Sigmoid colon (tissue), 7 donors: ENCODE results near the gene KCTD16. TPM values are rescaled to one million over a fixed set of nuclear protein-coding genes. Genes with fewer than 3 reads are reported as not detected.

ENCODE experiments used
- DNase-seq: peaks from one replicate; pipeline ENCODE4 v3.0.0-alpha.2; 2019
- H3K27ac ChIP-seq, 4 donors: fragments of 200-600 bp; sonication (generic); one replicate each; pipeline ENCODE4 v1.5.1; 2016 to 2019; ENCODE audit warnings: mild to moderate bottlenecking in 1 of 4
- H3K27me3 ChIP-seq, 3 donors: fragments of 200-600 bp; sonication (generic); one replicate each; pipeline ENCODE4 v1.5.1; 2019; ENCODE audit warnings: mild to moderate bottlenecking in 1 of 3
- H3K36me3 ChIP-seq, 4 donors: fragments of 200-600 bp; sonication (generic); one replicate each; pipeline ENCODE4 v1.5.1; 2016 to 2019
- H3K4me1 ChIP-seq, 4 donors: fragments of 200-600 bp; sonication (generic); one replicate each; pipeline ENCODE4 v1.5.1; 2017 to 2019
- H3K4me3 ChIP-seq, 4 donors: fragments of 200-600 bp; sonication (generic); one replicate each; pipeline ENCODE4 v1.5.1; 2017 to 2019; ENCODE audit warnings: mild to moderate bottlenecking in 2 of 4, moderate library complexity in 1 of 4
- H3K9me3 ChIP-seq, 4 donors: fragments of 200-600 bp in 3 of 4; sonication (generic) in 3 of 4; one replicate each; pipeline versions ENCODE4 v1.5.1 to v1.6.1; 2013 to 2019
- EP300 ChIP-seq, 4 donors: sonication (generic); formaldehyde crosslinking; IDR thresholded peaks; one replicate each; pipeline ENCODE4 v1.6.1; 2017; ENCODE audit warnings: antibody characterized with exemption in 4 of 4
- POLR2A ChIP-seq, 2 donors: fragments of 450-650 bp; IDR thresholded peaks; one replicate each; pipeline ENCODE4 v1.6.1; 2016; ENCODE audit warnings: antibody characterized with exemption in 2 of 2, mild to moderate bottlenecking in 2 of 2, moderate library complexity in 2 of 2
- POLR2AphosphoS5 ChIP-seq, 4 donors: sonication (generic); formaldehyde crosslinking; IDR thresholded peaks; one replicate each; pipeline ENCODE4 v1.6.1; 2017; ENCODE audit warnings: antibody characterized with exemption in 4 of 4
- WGBS, 2 donors: extraction: QIAGEN DNeasy Blood & Tissue Kit; methylation state at CpG; one replicate each; pipeline ENCODE4 v1.1.7; 2013; 5-methylcytosine and 5-hydroxymethylcytosine counted together
- intact Hi-C: fragments of 100-400 bp; cut with DNase I; formaldehyde crosslinking; loops from one replicate; pipeline ENCODE4 v1.15.1; 2023
- polyA plus RNA-seq, 3 donors: library from polyadenylated mRNA; stranded (reverse); fragments of 200-250 nt; gene quantifications; one replicate each; pipeline ENCODE4 v1.2.3, GENCODE V29; 2013
- total RNA-seq, 4 donors: library from RNA; depleted of rRNA; stranded (reverse); fragments of >200 nt; gene quantifications; one replicate each; pipeline ENCODE4 v1.1.0, GENCODE V29; 2016
- TF ChIP-seq, protein P1 (sequence below), 4 experiments: fragments of 450-650 bp in 3 of 4; fragments of 200-600 bp in 1 of 4; IDR thresholded peaks; one replicate each; pipeline ENCODE4 v1.5.1; 2016 to 2019; ENCODE audit warnings: antibody characterized with exemption in 4 of 4, mild to moderate bottlenecking in 3 of 4, moderate library complexity in 2 of 4
- donor health status: healthy with polysubstance abuse.
- donor health status: Bipolar disorder and iron deficiency.
- donor health status: healthy.

The KCTD16 gene
- total and polyA plus RNA-seq, 7 donors = under 0.01 to 0.71 (median 0.16) TPM; not detected in 2

- Histone ChIP-seq H3K27ac (no peak overlapping the region), H3K27me3 (no peaks in the 10 kb centered on the region), H3K4me1 (no peaks in the 10 kb centered on the region), H3K36me3 (no peaks in the 10 kb centered on the region), H3K4me3 (no peak overlapping the region), H3K9me3 (no peaks in the 10 kb centered on the region)
- WGBS, 2 donors = 60 to 61% methylated on average over 4 of the region's 4 CpGs
- TF ChIP-seq EP300 (IDR thresholded peaks at IDR 0.05) (no peak), POLR2A (IDR thresholded peaks at IDR 0.05) (no peak), POLR2AphosphoS5 (IDR thresholded peaks at IDR 0.05) (no peak)
- TF ChIP-seq, protein P1, sequence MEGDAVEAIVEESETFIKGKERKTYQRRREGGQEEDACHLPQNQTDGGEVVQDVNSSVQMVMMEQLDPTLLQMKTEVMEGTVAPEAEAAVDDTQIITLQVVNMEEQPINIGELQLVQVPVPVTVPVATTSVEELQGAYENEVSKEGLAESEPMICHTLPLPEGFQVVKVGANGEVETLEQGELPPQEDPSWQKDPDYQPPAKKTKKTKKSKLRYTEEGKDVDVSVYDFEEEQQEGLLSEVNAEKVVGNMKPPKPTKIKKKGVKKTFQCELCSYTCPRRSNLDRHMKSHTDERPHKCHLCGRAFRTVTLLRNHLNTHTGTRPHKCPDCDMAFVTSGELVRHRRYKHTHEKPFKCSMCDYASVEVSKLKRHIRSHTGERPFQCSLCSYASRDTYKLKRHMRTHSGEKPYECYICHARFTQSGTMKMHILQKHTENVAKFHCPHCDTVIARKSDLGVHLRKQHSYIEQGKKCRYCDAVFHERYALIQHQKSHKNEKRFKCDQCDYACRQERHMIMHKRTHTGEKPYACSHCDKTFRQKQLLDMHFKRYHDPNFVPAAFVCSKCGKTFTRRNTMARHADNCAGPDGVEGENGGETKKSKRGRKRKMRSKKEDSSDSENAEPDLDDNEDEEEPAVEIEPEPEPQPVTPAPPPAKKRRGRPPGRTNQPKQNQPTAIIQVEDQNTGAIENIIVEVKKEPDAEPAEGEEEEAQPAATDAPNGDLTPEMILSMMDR (IDR thresholded peaks at IDR 0.05) = no peak
- no peak for DNase-seq
- intact Hi-C loops = no loop called here
These were observed 182.2 kb downstream of the KCTD16 start for GRCh38 chr5:144352732-144353317.

DNA sequence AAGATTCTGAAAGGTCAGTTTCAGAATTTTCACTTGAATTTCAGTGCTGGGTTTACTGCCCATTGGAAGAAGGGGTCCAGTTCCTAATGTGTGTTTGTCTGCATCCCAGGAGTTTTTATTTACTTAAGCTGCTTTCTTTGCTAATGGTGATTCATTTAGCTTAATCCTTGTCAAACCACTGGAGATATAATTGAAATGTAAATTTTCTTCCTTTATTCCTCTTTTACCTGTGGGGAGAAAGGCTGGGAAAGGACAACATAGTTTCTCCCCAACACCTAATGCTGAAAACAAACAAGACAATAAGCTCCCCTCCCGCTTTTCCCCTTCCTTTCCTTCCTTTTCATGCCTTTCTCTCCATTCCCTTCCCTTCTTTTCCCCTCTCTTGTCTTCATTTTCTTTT, 185.8 kb downstream of the KCTD16 start:
- no peaks in the 10 kb centered on the region for H3K9me3 ChIP-seq
- no peak overlapping the region for H3K27ac ChIP-seq
- 75 to 90% methylated on average over 1 of the region's 1 CpG for WGBS, 2 donors
- H3K4me1 ChIP-seq = no peaks in the 10 kb centered on the region
- DNase-seq = no peak
- no peak overlapping the region for H3K4me3 ChIP-seq
- intact Hi-C loops = no loop called here
- TF ChIP-seq, protein P1 (IDR thresholded peaks at IDR 0.05) = no peak
- TF ChIP-seq POLR2AphosphoS5 (IDR thresholded peaks at IDR 0.05) (no peak), EP300 (IDR thresholded peaks at IDR 0.05) (no peak), POLR2A (IDR thresholded peaks at IDR 0.05) (no peak)
- no peaks in the 10 kb centered on the region for H3K27me3 ChIP-seq
- no peaks in the 10 kb centered on the region for H3K36me3 ChIP-seq

GRCh38 chr5:144361406-144361805, 190.7 kb downstream of the KCTD16 start:
- no peaks in the 10 kb centered on the region for H3K27me3 ChIP-seq
- no peak overlapping the region for H3K27ac ChIP-seq
- DNase-seq = no peak
- H3K4me3 ChIP-seq = no peak overlapping the region
- H3K36me3 ChIP-seq = no peaks in the 10 kb centered on the region
- H3K4me1 ChIP-seq = no peaks in the 10 kb centered on the region
- TF ChIP-seq EP300 (IDR thresholded peaks at IDR 0.05) (no peak), POLR2A (IDR thresholded peaks at IDR 0.05) (no peak), POLR2AphosphoS5 (IDR thresholded peaks at IDR 0.05) (no peak)
- TF ChIP-seq, protein P1 (IDR thresholded peaks at IDR 0.05) = no peak
- WGBS, 2 donors = 79 to 88% methylated on average over 2 of the region's 2 CpGs
- intact Hi-C loops = no loop called here
- no peaks in the 10 kb centered on the region for H3K9me3 ChIP-seq

GRCh38 chr5:144365885-144366284, 195.2 kb downstream of the KCTD16 start:
- intact Hi-C loops = no loop called here
- Histone ChIP-seq H3K36me3 (no peaks in the 10 kb centered on the region), H3K4me1 (no peaks in the 10 kb centered on the region), H3K27me3 (no peaks in the 10 kb centered on the region), H3K9me3 (no peaks in the 10 kb centered on the region), H3K27ac (no peak overlapping the region), H3K4me3 (no peak overlapping the region)
- TF ChIP-seq, protein P1 (IDR thresholded peaks at IDR 0.05) = no peak
- TF ChIP-seq POLR2A (IDR thresholded peaks at IDR 0.05) (no peak), POLR2AphosphoS5 (IDR thresholded peaks at IDR 0.05) (no peak), EP300 (IDR thresholded peaks at IDR 0.05) (no peak)
- DNase-seq = no peak

GRCh38 chr5:144367991-144368390, 197.3 kb downstream of the KCTD16 start:
- DNase-seq = no peak
- TF ChIP-seq EP300 (IDR thresholded peaks at IDR 0.05) (no peak), POLR2AphosphoS5 (IDR thresholded peaks at IDR 0.05) (no peak), POLR2A (IDR thresholded peaks at IDR 0.05) (no peak)
- TF ChIP-seq, protein P1 (IDR thresholded peaks at IDR 0.05) = no peak
- no peaks in the 10 kb centered on the region for H3K9me3 ChIP-seq
- H3K36me3 ChIP-seq = no peaks in the 10 kb centered on the region
- H3K4me3 ChIP-seq = no peak overlapping the region
- intact Hi-C loops = no loop called here
- 83 to 93% methylated on average over 3 of the region's 3 CpGs for whole genome bisulfite sequencing, 2 donors
- no peaks in the 10 kb centered on the region for H3K27me3 ChIP-seq
- no peaks in the 10 kb centered on the region for H3K4me1 ChIP-seq
- no peak overlapping the region for H3K27ac ChIP-seq
